Chondrocyte (in vitro differentiated cells): ENCODE results near the gene SCAMP5. TPM values are rescaled to one million over a fixed set of nuclear protein-coding genes. Genes with fewer than 3 reads are reported as not detected.

Experiments used
- DNase-seq: peaks from one replicate; pipeline ENCODE4 v3.0.0; 2021; ENCODE audit warnings: mixed read lengths, low spot score
- H3K27ac Mint-ChIP-seq: one replicate; pipeline ENCODE4 v1.8.0; 2021; ENCODE audit warnings: mild to moderate bottlenecking, moderate library complexity, mixed read lengths; ENCODE audit not compliant: unreplicated experiment
- H3K27me3 Mint-ChIP-seq: 2 replicates; pipeline ENCODE4 v1.8.0; 2021; ENCODE audit warnings: low read depth, mixed read lengths
- H3K36me3 Mint-ChIP-seq: 2 replicates; pipeline ENCODE4 v1.8.0; 2021; ENCODE audit warnings: low read depth, mixed read lengths
- H3K4me1 Mint-ChIP-seq: 2 replicates; pipeline ENCODE4 v1.8.0; 2021; ENCODE audit warnings: low read depth, mild to moderate bottlenecking, mixed read lengths
- H3K4me3 Mint-ChIP-seq: one replicate; pipeline ENCODE4 v1.8.0; 2021; ENCODE audit warnings: mild to moderate bottlenecking, moderate library complexity, mixed read lengths; ENCODE audit not compliant: unreplicated experiment
- H3K9me3 Mint-ChIP-seq: 2 replicates; pipeline ENCODE4 v1.8.0; 2021; ENCODE audit warnings: low read depth, mixed read lengths
- total RNA-seq: library from RNA; stranded (reverse); gene quantifications from 3 replicates; pipeline ENCODE4 v1.2.1, GENCODE V29; 2021
- TF ChIP-seq, protein P1 (sequence below): fragments of 200-600 bp; sonication (generic); IDR thresholded peaks from 2 replicates; pipeline ENCODE4 v1.5.0; 2021; ENCODE audit warnings: antibody characterized with exemption, mild to moderate bottlenecking, moderate library complexity

SCAMP5 gene
- total RNA-seq, 1 donor from 2014 or later, result 20.6 TPM

DNA sequence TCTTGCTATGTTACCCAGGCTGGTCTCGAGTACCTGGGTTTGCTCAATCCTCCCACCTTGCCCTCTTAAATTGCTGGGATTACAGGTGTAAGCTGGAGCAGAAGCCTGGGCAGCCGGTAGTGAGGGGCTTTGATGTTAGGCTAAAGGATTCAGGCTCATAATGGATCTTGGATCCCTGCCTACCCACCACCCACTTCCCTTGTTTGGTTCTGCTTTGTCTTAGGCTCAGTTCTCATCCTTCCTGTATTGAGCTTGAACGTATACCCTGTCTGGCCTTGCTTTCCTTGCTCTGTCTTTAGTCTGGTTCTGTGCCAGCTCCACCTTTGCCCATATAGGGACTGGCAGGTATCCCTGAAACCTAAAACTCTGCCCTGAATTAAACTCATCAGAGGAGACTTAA is 29.7 kb downstream of the SCAMP5 start:
- H3K36me3 Mint-ChIP-seq, result no peaks in the 10 kb centered on the region
- peak overlapping the region; percentile 32 for H3K27ac Mint-ChIP-seq

GRCh38 chr15:75025548-75026260 is 30.3 kb downstream of the SCAMP5 start:
- DNase-seq, result no peak
- TF ChIP-seq, protein P1, sequence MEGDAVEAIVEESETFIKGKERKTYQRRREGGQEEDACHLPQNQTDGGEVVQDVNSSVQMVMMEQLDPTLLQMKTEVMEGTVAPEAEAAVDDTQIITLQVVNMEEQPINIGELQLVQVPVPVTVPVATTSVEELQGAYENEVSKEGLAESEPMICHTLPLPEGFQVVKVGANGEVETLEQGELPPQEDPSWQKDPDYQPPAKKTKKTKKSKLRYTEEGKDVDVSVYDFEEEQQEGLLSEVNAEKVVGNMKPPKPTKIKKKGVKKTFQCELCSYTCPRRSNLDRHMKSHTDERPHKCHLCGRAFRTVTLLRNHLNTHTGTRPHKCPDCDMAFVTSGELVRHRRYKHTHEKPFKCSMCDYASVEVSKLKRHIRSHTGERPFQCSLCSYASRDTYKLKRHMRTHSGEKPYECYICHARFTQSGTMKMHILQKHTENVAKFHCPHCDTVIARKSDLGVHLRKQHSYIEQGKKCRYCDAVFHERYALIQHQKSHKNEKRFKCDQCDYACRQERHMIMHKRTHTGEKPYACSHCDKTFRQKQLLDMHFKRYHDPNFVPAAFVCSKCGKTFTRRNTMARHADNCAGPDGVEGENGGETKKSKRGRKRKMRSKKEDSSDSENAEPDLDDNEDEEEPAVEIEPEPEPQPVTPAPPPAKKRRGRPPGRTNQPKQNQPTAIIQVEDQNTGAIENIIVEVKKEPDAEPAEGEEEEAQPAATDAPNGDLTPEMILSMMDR, result no peak
- no peaks in the 10 kb centered on the region for H3K36me3 Mint-ChIP-seq
- H3K4me1 Mint-ChIP-seq, result peaks cover 35% of the 10 kb centered on the region
- no peak overlapping the region for H3K27ac Mint-ChIP-seq
- H3K27me3 Mint-ChIP-seq, result no peaks in the 10 kb centered on the region
- H3K9me3 Mint-ChIP-seq, result no peaks in the 10 kb centered on the region
- no peak overlapping the region for H3K4me3 Mint-ChIP-seq

More for the DNA sequence above, 29.7 kb downstream of the SCAMP5 start:
- Mint-ChIP-seq H3K4me1 (peaks cover 29% of the 10 kb centered on the region), H3K27me3 (no peaks in the 10 kb centered on the region), H3K9me3 (no peaks in the 10 kb centered on the region), H3K4me3 (peak overlapping the region; percentile 7)
- TF ChIP-seq, protein P1, result no peak
- no peak for DNase-seq

- DNase-seq, result no peak
- no peaks in the 10 kb centered on the region for H3K36me3 Mint-ChIP-seq
- H3K27me3 Mint-ChIP-seq, result no peaks in the 10 kb centered on the region
- no peak overlapping the region for H3K4me3 Mint-ChIP-seq
- TF ChIP-seq, protein P1, result no peak
- H3K27ac Mint-ChIP-seq, result peak overlapping the region; percentile 29
- no peaks in the 10 kb centered on the region for H3K9me3 Mint-ChIP-seq
- peaks cover 54% of the 10 kb centered on the region for H3K4me1 Mint-ChIP-seq
Observed at GRCh38 chr15:75027551-75027950, 32.2 kb downstream of the SCAMP5 start.

GRCh38 chr15:75028991-75029377 is 33.6 kb downstream of the SCAMP5 start:
- Mint-ChIP-seq H3K27me3 (no peaks in the 10 kb centered on the region), H3K27ac (peak overlapping the region; percentile 89), H3K36me3 (no peaks in the 10 kb centered on the region), H3K4me1 (peaks cover 60% of the 10 kb centered on the region), H3K9me3 (no peaks in the 10 kb centered on the region), H3K4me3 (no peak overlapping the region)
- no peak for DNase-seq
- TF ChIP-seq, protein P1, result no peak

DNA sequence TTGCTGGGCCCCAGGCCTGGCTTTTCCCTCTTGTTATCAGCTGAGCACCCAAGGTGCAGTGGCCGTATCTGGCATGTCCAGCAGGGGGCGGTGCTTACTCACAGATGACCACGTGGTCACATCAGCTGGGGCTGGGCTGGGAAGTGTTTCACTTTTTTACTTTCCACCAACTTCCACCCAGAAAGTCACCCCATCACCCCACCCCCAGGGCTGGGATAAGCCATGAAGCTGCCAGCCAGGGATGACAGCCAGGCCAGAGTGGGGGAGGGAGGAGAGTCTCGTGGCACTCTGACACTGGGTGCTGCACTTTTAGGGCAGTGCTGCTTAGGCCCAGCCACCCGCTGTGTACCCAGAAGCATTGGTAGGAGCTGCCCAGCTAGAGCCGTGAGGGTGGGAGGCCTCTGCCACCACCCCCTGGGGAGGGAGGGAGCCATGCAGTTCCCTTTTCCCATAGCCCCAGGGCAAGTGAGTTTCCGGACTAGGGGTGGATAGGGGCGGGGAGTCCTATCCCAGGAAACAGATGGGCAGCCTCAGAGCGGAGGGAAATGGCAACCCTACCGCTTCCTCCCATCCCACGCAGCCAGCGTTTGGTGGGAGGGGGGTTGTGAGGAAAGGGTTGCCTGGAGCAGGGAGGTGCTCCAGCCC is 34.1 kb downstream of the SCAMP5 start:
- no peak for DNase-seq
- TF ChIP-seq, protein P1, result peak; percentile 95
- H3K36me3 Mint-ChIP-seq, result no peaks in the 10 kb centered on the region
- peaks cover 54% of the 10 kb centered on the region for H3K4me1 Mint-ChIP-seq
- H3K4me3 Mint-ChIP-seq, result peak overlapping the region; percentile 49
- H3K27me3 Mint-ChIP-seq, result no peaks in the 10 kb centered on the region
- H3K9me3 Mint-ChIP-seq, result no peaks in the 10 kb centered on the region
- peak overlapping the region; percentile 89 for H3K27ac Mint-ChIP-seq
